GM08714 (cell line): ENCODE results near the gene PDPR.
"Not testable (repeated sequence)": the region's sequence is repeated elsewhere in the genome, so short reads cannot be mapped to it uniquely, and the experiment has no call there.

Experiments
- H3K4me3 ChIP-seq: fragments of 200-500 bp; sonication (Bioruptor generic); 2 replicates; pipeline ENCODE4 v1.5.1; 2014; ENCODE audit warnings: mild to moderate bottlenecking, low read length, inconsistent platforms

PDPR gene

GRCh38 chr16:70113982-70114826 lies at the start of gene PDPR:
Gene PDPR, plus strand, starts transcription at chr16:70114332. Its CDS starts 6,161 bp downstream, at chr16:70120493.
- H3K4me3 ChIP-seq = peak within 1 kb of the TSS; percentile 72

DNA sequence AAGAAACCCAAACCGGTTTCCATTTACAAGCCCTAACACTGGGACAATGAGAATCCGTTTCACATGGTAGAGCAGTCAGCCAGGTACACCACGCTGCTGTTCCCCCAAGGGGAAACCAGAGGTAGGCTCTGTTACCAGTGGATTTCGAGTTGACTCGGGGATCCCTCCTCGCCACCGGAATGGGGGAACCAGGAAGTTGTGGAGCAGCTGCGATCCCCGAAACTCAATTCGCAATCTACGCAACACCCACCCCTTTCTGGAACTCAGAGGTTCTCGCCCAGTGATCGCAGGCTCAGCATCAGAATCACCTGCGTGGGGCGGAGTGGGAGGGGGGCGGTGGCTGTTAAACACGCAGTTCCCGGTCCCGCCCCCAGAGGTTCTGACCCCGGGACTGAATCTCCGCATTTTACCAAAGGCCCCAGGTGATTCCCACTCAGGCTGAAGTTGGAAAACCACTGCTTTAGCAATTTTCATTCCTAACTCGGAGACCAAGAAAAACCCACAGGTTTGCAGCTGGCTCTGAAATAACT lies 49.2 kb upstream of the PDPR start:
- H3K4me3 ChIP-seq = peak overlapping the region; percentile 92

- peak overlapping the region; percentile 92 for H3K4me3 ChIP-seq
Measured at GRCh38 chr16:70065376-70065745, 48.8 kb upstream of the PDPR start.

- H3K4me3 ChIP-seq = peak overlapping the region; percentile 92
Measured at GRCh38 chr16:70065746-70066658, 48.1 kb upstream of the PDPR start.

- H3K4me3 ChIP-seq = peak overlapping the region; percentile 92; the same call in 1 of the 2 replicates
Measured at GRCh38 chr16:70066751-70067150, 47.4 kb upstream of the PDPR start.

GRCh38 chr16:70079081-70079480 lies 35.1 kb upstream of the PDPR start:
- H3K4me3 ChIP-seq = not testable (repeated sequence)

DNA sequence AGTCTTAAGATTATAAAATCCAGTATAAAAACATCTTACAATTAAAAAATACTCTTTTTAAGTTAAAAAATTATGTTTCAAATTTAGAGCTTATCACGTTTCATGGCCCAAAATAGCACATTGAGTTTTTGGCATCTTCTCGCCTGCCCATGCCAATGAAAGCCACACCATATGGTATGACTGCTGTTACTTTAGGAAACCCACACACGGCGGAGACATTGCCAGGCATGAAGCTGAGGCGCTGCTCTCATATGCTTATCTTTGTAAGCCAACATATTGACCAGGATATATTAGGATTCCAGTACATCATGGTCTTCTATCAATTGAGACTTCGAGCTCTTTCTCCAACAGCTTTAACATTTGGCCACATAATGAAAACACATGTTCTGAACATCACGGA lies 32.9 kb upstream of the PDPR start:
- not testable (repeated sequence) for H3K4me3 ChIP-seq

- H3K4me3 ChIP-seq = not testable (repeated sequence)
Measured at GRCh38 chr16:70083931-70084330, 30.2 kb upstream of the PDPR start.

DNA sequence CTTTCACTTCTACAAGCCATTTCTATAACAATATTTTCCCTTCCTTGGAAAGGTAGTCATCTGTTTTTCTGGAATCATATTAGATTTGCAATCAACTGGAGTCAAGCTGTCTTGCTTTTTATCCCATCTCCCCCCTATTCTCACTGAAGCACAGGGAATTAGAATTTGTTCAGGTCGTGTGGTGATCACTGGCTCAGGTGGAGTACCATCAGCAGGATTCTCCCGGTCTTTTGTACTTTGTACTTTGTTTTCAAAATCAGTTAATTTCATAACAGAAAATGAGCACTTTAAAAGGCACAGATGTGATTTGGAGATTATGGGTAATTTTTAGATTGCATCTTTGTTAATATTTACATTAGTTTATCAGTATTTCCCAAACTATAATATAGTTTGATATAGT lies 26.0 kb upstream of the PDPR start:
- not testable (repeated sequence) for H3K4me3 ChIP-seq

- H3K4me3 ChIP-seq = not testable (repeated sequence)
Measured at GRCh38 chr16:70088877-70089276, 25.3 kb upstream of the PDPR start.

- H3K4me3 ChIP-seq = not testable (repeated sequence)
Measured at GRCh38 chr16:70089289-70089688, 24.8 kb upstream of the PDPR start.

DNA sequence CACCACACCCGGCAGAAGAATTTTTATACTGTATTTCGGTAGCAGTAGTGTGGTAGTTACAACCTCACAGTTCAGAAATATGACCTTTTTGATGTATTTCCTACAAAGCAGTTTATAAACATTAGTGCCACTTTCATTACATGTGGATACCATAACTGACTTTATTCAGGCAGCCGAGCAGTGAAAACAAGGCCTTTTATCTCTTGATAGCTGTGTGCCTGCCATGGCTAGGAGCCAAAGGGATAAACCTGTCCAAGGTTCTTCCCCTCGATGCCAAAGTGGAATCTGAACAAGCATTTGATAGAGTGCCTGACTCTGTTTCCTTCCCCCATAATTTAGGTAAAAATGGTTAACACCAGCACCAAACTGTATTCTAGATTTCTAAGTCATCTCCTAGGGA lies 23.0 kb upstream of the PDPR start:
- H3K4me3 ChIP-seq = not testable (repeated sequence)

GRCh38 chr16:70094096-70094495 lies 20.0 kb upstream of the PDPR start:
- not testable (repeated sequence) for H3K4me3 ChIP-seq

DNA sequence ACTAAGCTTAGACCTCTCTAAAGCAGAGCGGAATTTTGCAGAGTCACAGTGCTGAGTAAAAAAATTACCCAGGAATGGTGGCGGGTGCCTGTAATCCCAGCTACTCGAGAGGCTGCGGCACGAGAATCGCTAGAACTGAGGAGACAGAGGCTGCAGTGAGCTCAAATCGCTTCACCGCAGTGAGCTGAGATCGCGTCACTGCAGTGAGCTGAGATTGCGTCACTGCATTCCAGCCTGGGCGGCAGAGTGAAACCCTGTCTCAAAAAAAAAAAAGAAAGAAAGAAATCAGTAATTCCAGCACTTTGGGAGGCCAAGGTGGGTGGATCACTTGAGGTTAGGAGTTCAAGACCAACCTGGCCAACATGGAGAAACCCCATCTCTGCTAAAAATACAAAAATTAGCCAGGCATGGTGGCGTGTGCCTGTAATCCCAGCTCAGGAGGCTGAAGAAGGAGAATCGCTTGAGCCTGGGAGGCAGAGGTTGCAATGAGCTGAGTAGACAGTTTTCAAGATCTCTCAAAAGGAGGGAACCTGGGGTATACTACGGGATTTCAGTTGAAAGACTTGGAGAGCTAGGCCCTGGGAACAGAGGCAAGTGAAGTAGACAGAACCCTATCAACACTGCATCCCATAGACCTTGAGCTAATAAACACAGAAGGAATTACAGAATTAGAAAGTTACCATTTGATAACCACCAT lies 4.4 kb upstream of the PDPR start:
- not testable (repeated sequence) for H3K4me3 ChIP-seq

DNA sequence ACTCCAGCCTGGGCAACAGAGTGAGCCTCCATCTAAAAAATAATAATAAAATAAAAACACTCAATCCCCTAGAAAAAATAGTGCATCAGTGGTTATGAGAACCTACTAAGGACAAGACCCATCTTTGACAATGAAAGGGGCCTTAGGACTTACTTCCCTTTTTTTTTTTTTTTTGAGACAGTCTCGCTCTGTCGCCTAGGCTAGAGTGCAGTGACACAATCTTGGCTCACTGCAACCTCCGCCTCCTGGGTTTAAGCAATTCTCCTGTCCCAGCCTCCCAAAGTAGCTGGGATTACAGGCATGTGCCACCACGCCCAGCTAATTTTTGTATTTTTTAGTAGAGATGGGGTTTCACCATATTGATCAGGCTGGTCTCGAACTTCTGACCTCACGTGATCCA lies 2.0 kb upstream of the PDPR start:
- H3K4me3 ChIP-seq = not testable (repeated sequence)

GRCh38 chr16:70113599-70113981 lies 542 bp upstream of the PDPR start:
- peak overlapping the region; percentile 42; the same call in 1 of the 2 replicates for H3K4me3 ChIP-seq

DNA sequence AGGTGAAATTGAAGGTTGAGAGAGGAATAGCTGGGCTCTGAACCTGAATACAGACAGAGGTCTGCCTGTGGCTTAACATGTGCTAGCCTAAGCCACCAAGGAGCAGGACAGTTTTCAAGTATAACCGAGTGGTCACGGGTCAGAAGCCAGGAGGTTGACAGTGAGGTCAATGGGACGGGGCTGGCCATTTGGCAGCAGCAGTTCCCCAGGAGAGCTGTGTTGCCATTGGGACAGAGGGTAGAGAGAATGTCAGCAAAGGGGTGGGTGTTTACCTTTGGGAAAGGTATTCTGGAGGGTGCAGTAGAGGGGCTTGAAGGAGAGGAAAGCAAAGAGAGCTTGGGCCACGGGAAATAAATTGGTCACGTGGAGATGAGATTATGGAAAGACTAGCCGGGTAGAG lies 4.2 kb downstream of the PDPR start:
- not testable (repeated sequence) for H3K4me3 ChIP-seq

DNA sequence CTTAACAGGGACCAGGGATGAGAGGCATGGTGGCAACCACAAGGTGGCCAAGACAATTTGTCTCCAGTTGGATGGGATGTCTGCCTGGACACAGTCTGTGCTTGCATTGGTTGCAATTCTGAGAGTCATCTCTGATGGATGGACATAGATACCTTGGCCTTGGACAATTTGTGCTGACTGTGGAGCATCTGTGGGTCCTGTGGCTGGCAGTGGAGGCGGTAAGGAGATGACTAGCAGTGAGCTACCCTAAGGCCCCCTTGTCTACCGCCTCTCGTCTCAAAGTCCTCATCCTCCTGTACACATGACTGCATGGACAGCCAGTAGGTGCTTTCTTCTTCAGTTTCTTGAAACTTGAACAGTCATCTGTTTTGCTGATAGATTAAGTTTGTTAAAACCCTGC lies 4.6 kb downstream of the PDPR start:
- H3K4me3 ChIP-seq = not testable (repeated sequence)

DNA sequence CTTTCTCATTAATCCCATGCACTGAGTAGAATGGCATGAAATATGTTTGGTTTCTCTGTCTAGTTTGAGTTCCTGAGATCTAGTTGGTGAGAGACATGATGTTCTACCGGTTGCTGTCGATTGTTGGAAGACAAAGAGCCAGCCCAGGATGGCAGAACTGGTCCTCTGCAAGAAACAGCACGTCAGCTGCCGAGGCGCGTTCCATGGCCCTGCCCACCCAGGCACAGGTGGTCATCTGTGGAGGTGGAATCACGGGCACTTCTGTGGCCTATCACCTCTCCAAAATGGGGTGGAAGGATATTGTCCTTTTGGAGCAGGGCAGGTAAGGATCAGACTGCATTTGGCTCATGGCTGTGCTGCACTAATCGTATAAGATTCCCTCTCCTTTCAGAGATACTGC lies 6.3 kb downstream of the PDPR start:
- H3K4me3 ChIP-seq = not testable (repeated sequence)

DNA sequence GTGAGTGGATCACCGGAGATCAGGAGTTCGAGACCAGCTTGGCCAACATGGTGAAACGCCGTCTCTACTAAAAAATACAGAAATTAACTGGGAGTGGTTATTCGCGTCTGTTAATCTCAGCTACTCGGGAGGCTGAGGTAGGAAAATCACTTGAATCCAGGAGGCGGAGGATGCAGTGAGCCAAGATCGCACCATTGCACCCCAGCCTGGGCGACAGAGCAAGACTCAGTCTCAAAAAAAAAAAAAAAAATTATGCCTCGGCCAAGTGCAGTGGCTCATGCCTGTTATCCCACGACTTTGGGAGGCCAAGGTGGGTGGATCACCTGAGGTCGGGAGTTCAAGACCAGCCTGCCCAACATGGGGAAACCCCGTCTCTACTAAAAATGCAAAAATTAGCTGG lies 9.7 kb downstream of the PDPR start:
- not testable (repeated sequence) for H3K4me3 ChIP-seq

GRCh38 chr16:70126226-70126625 lies 12.1 kb downstream of the PDPR start:
- H3K4me3 ChIP-seq = not testable (repeated sequence)
